ENCODE results near the gene SEC14L6. TPM values are rescaled to one million over a fixed set of nuclear protein-coding genes. Genes with fewer than 3 reads are reported as not detected.

The SEC14L6 gene
- total RNA-seq, 1 experiment from 2014 or later, result not detected

DNA sequence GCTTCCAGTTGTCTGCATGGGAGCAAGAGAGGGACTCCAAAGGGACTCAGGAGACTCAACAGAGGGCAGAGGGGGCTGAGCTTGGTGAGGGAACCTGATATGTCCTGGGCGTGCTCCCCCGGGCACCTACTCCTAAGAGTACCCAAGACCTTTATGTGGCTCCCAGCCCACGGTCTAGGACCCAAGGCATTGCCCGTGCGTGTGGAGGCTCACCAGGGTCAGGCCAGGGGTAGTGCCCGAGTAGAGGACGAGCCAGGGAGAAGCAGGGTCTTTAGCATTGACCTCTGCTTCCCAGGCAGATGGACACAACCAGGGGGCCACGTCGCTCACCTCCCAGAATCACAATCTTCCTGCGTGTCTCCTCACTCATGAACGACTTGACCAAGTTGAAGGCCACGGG, 54.4 kb downstream of the SEC14L6 start:
- Histone ChIP-seq H3K27me3 (ENCODE audit: control insufficient read depth, insufficient read depth, low read length) (no peaks in the 10 kb centered on the region), H3K9me3 (ENCODE audit: control insufficient read depth, insufficient read depth, low read depth, low read length) (no peaks in the 10 kb centered on the region), H3K27ac (ENCODE audit: low read length) (no peak overlapping the region), H3K36me3 (ENCODE audit: control insufficient read depth, insufficient read depth, low read length) (no peaks in the 10 kb centered on the region), H3K4me3 (ENCODE audit: low read depth in 2 of 2, low read length in 2 of 2) (no peak overlapping the region), H3K4me1 (ENCODE audit: control insufficient read depth, insufficient read depth, low read length) (no peaks in the 10 kb centered on the region)
- POLR2A ChIA-PET, result no interaction called here
- intact Hi-C loops (cut with micrococcal nuclease; ENCODE audit: unreplicated experiment), result no loop called here
- TF ChIP-seq SIN3A (IDR thresholded peaks at IDR 0.05; ENCODE audit: borderline replicate concordance, insufficient read depth, low read depth, low read length) (no peak), CTCF (IDR thresholded peaks at IDR 0.05) (no peak), REST (IDR thresholded peaks at IDR 0.05; ENCODE audit: insufficient read depth in 1 of 2, low read depth in 2 of 2, low read length in 1 of 2) (no peak), POLR2AphosphoS5 (IDR thresholded peaks at IDR 0.05; ENCODE audit: low read depth, low read length) (no peak), TCF7L2 (IDR thresholded peaks at IDR 0.05; ENCODE audit: low read depth, low read length) (no peak)
- in situ Hi-C loops (cut with HindIII; ENCODE audit: low pct_unique_long_range_greater_than_20kb, low sequenced_read_pairs), result no loop called here
- DNase-seq (ENCODE audit: low read depth, low spot score) (no peak), ATAC-seq (no peak)
- BruUV-seq (replicated peaks), result no TSS peak
- CTCF ChIA-PET, result no interaction called here

- Histone ChIP-seq H3K36me3 (ENCODE audit: control insufficient read depth, insufficient read depth, low read length) (no peaks in the 10 kb centered on the region), H3K9me3 (ENCODE audit: control insufficient read depth, insufficient read depth, low read depth, low read length) (no peaks in the 10 kb centered on the region), H3K4me1 (ENCODE audit: control insufficient read depth, insufficient read depth, low read length) (no peaks in the 10 kb centered on the region), H3K27me3 (ENCODE audit: control insufficient read depth, insufficient read depth, low read length) (no peaks in the 10 kb centered on the region), H3K4me3 (ENCODE audit: low read depth in 2 of 2, low read length in 2 of 2) (no peak overlapping the region), H3K27ac (ENCODE audit: low read length) (no peak overlapping the region)
- ATAC-seq (no peak), DNase-seq (ENCODE audit: low read depth, low spot score) (no peak)
- TF ChIP-seq REST (IDR thresholded peaks at IDR 0.05; ENCODE audit: insufficient read depth in 1 of 2, low read depth in 2 of 2, low read length in 1 of 2), result no peak
- no peak for TF ChIP-seq CTCF (IDR thresholded peaks at IDR 0.05)
- no peak for TF ChIP-seq SIN3A (IDR thresholded peaks at IDR 0.05; ENCODE audit: borderline replicate concordance, insufficient read depth, low read depth, low read length)
- no peak for TF ChIP-seq TCF7L2 (IDR thresholded peaks at IDR 0.05; ENCODE audit: low read depth, low read length)
- no peak for TF ChIP-seq POLR2AphosphoS5 (IDR thresholded peaks at IDR 0.05; ENCODE audit: low read depth, low read length)
- POLR2A ChIA-PET, result no interaction called here
- BruUV-seq (replicated peaks), result no TSS peak
- intact Hi-C loops (cut with micrococcal nuclease; ENCODE audit: unreplicated experiment) (no loop called here), in situ Hi-C loops (cut with HindIII; ENCODE audit: low pct_unique_long_range_greater_than_20kb, low sequenced_read_pairs) (no loop called here)
- CTCF ChIA-PET, result interaction anchor here (0.6 kb wide), 1 partner anchor 116 kb away, joined by 12 read pairs; the partner anchor contains the start of gene TCN2
These were observed 55.2 kb downstream of the SEC14L6 start for GRCh38 chr22:30491381-30491780.

Data from Panc1 (cell line).